WTC11 (cell line): Measurements from ENCODE around the gene MICAL1.

Experiments used
- CREB1 ChIP-seq: sonication (generic); formaldehyde crosslinking; IDR thresholded peaks from 2 replicates; pipeline ENCODE4 v1.8.0; 2023; ENCODE audit warnings: mild to moderate bottlenecking, missing genetic modification reagents
- ELF4 ChIP-seq: sonication (generic); formaldehyde crosslinking; IDR thresholded peaks from 2 replicates; pipeline ENCODE4 v1.8.1; 2022; ENCODE audit warnings: low read depth, mild to moderate bottlenecking, moderate library complexity, missing genetic modification reagents
- EMX1 ChIP-seq: fragments of 250-450 bp; sonication (Bioruptor Pico); IDR thresholded peaks from 2 replicates; pipeline ENCODE4 v1.8.0; 2021; ENCODE audit warnings: mild to moderate bottlenecking
- JUN ChIP-seq: sonication (generic); formaldehyde crosslinking; IDR thresholded peaks from 2 replicates; pipeline ENCODE4 v1.8.0; 2023; ENCODE audit warnings: mild to moderate bottlenecking, missing genetic modification reagents
- NFYB ChIP-seq: sonication (generic); formaldehyde crosslinking; conservative IDR thresholded peaks from 2 replicates; pipeline ENCODE4 v1.8.0; 2022; ENCODE audit warnings: low read depth, missing genetic modification reagents
- SP1 ChIP-seq: sonication (generic); formaldehyde crosslinking; conservative IDR thresholded peaks from 2 replicates; pipeline ENCODE4 v1.8.1; 2022; ENCODE audit warnings: missing genetic modification reagents
- TEAD1 ChIP-seq: sonication (generic); formaldehyde crosslinking; IDR thresholded peaks from 2 replicates; pipeline ENCODE4 v1.8.0; 2022; ENCODE audit warnings: mild to moderate bottlenecking, missing genetic modification reagents
- TF ChIP-seq, protein P1 (sequence below): fragments of 200-600 bp; IDR thresholded peaks from 2 replicates; pipeline ENCODE4 v1.8.0; 2022; ENCODE audit warnings: antibody characterized with exemption

DNA sequence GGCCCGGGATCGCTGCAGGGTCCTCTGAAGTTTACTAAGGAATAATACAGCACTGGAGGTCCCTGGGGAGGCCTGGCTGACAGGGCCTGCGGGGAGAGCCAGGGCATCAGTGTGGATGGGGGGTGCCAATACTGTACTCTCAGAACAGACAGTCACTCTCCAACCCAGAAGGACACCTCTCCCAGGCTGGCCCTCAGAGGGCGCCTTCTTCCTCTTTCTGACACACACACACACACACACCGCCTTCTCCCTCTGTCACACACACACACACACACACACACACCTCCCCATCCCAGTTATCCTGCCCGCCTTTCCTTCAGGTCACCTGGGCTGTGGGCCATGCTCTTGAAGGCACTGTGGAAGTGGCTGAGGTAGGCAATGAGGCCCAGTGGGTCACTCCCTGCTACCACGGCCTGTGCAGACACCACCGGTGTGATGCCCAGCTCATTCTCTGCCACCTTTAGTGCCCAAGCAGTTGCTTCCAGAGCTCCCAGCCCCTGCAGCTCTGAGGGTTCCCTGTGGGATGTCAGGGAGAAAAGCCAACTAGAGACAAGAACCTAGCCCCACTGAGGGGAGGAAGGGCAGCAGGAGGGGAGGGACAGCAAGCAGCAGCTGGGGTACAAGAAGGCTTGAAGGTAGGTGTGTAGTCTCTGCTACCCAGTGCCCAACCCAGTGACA, 7.6 kb downstream of the MICAL1 start:
- TF ChIP-seq, protein P1, sequence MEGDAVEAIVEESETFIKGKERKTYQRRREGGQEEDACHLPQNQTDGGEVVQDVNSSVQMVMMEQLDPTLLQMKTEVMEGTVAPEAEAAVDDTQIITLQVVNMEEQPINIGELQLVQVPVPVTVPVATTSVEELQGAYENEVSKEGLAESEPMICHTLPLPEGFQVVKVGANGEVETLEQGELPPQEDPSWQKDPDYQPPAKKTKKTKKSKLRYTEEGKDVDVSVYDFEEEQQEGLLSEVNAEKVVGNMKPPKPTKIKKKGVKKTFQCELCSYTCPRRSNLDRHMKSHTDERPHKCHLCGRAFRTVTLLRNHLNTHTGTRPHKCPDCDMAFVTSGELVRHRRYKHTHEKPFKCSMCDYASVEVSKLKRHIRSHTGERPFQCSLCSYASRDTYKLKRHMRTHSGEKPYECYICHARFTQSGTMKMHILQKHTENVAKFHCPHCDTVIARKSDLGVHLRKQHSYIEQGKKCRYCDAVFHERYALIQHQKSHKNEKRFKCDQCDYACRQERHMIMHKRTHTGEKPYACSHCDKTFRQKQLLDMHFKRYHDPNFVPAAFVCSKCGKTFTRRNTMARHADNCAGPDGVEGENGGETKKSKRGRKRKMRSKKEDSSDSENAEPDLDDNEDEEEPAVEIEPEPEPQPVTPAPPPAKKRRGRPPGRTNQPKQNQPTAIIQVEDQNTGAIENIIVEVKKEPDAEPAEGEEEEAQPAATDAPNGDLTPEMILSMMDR, result no peak
- TF ChIP-seq ELF4 (no peak), CREB1 (no peak), JUN (no peak), EMX1 (CRISPR knock-in tag) (no peak), TEAD1 (CRISPR knock-in tag) (no peak), NFYB (CRISPR knock-in tag) (no peak), SP1 (CRISPR knock-in tag) (no peak)
